SK-N-SH (cell line): ENCODE results near the gene PDS5B. TPM values are rescaled to one million over a fixed set of nuclear protein-coding genes. Genes with fewer than 3 reads are reported as not detected.

Experiments used
- CTCF ChIA-PET: fragments of 300-600, 350-600 bp; formaldehyde crosslinking; extraction: SDS; loops from one replicate; lab custom pipeline; 2021; lab: Yijun Ruan, JAX
- POLR2A ChIA-PET: fragments of 350-600 bp; sonication (Branson Sonifier 250); formaldehyde crosslinking; extraction: SDS; loops from one replicate; lab custom pipeline; 2020; ENCODE audit warnings: antibody characterized with exemption, inconsistent platforms; lab: Yijun Ruan, JAX
- DNase-seq: peaks from one replicate; pipeline ENCODE4 v3.0.0; 2012
- H2AFZ ChIP-seq: fragments of 200-600 bp; sonication (generic); 2 replicates; pipeline ENCODE4 v1.8.1; 2016; ENCODE audit warnings: antibody characterized with exemption, mild to moderate bottlenecking, low read depth
- H3F3A ChIP-seq: fragments of 200-600 bp; sonication (generic); replicated peaks from 2 replicates; pipeline ENCODE3; 2016; ENCODE audit warnings: antibody characterized with exemption, mild to moderate bottlenecking; ENCODE audit not compliant: insufficient read depth
- H3K27ac ChIP-seq, 2 experiments: fragments of 200-500 bp in 1 of 2; fragments of 200-600 bp in 1 of 2; sonication (Bioruptor generic) in 1 of 2; sonication (generic), shearing (Covaris generic) in 1 of 2; 2 replicates each; pipeline versions ENCODE4 v1.5.1 to v1.6.1; 2014 to 2016; ENCODE audit warnings: low read depth in 2 of 2, inconsistent platforms in 1 of 2, low read length in 1 of 2, mild to moderate bottlenecking in 1 of 2, mixed read lengths in 1 of 2
- H3K27me3 ChIP-seq: fragments of 200-600 bp; sonication (generic), shearing (Covaris generic); 2 replicates; pipeline ENCODE4 v1.6.1; 2016; ENCODE audit warnings: mixed run types; ENCODE audit not compliant: insufficient read depth
- H3K36me3 ChIP-seq, 2 experiments: fragments of 200-500 bp in 1 of 2; fragments of 200-600 bp in 1 of 2; sonication (Bioruptor generic) in 1 of 2; sonication (generic) in 1 of 2; replicated peaks in 1 of 2; 2 replicates each; pipeline versions ENCODE3 to v1.5.1; 2014 to 2016; ENCODE audit warnings: low read length in 1 of 2, mild to moderate bottlenecking in 1 of 2; ENCODE audit not compliant: insufficient read depth in 2 of 2, control insufficient read depth in 1 of 2
- H3K4me1 ChIP-seq, 2 experiments: fragments of 200-500 bp in 1 of 2; fragments of 200-600 bp in 1 of 2; sonication (Bioruptor generic) in 1 of 2; sonication (generic), shearing (Covaris generic) in 1 of 2; 2 replicates each; pipeline versions ENCODE4 v1.5.1 to v1.6.1; 2014 to 2016; ENCODE audit warnings: low read depth in 1 of 2, low read length in 1 of 2, mixed run types in 1 of 2; ENCODE audit not compliant: insufficient read depth in 2 of 2, control insufficient read depth in 1 of 2
- H3K4me2 ChIP-seq: fragments of 200-600 bp; sonication (generic), shearing (Covaris generic); 2 replicates; pipeline ENCODE4 v1.6.1; 2017; ENCODE audit warnings: mixed run types
- H3K4me3 ChIP-seq, 2 experiments: fragments of 200-500 bp in 1 of 2; fragments of 200-600 bp in 1 of 2; sonication (Bioruptor generic) in 1 of 2; sonication (generic), shearing (Covaris generic) in 1 of 2; 2 replicates each; pipeline versions ENCODE4 v1.5.1 to v1.8.1; 2014 to 2016; ENCODE audit warnings: low read depth in 2 of 2, inconsistent platforms in 1 of 2, low read length in 1 of 2, mild to moderate bottlenecking in 1 of 2, mixed read lengths in 1 of 2, moderate library complexity in 1 of 2
- H3K79me2 ChIP-seq: fragments of 200-600 bp; sonication (generic); 2 replicates; pipeline ENCODE4 v1.8.1; 2017; ENCODE audit warnings: mild to moderate bottlenecking; ENCODE audit not compliant: insufficient read depth
- H3K9ac ChIP-seq: fragments of 200-600 bp; sonication (generic); 2 replicates; pipeline ENCODE4 v1.6.1; 2017; ENCODE audit warnings: mixed run types
- H3K9me2 ChIP-seq: fragments of 200-600 bp; sonication (generic); 2 replicates; pipeline ENCODE4 v1.6.1; 2017; ENCODE audit warnings: mixed run types
- H3K9me3 ChIP-seq: fragments of 200-600 bp; sonication (generic); 2 replicates; pipeline ENCODE4 v1.6.1; 2017; ENCODE audit warnings: mixed run types, mild to moderate bottlenecking, moderate library complexity
- H4K20me1 ChIP-seq: fragments of 200-600 bp; sonication (generic); 2 replicates; pipeline ENCODE4 v1.6.1; 2017; ENCODE audit warnings: mild to moderate bottlenecking, mixed run types; ENCODE audit not compliant: insufficient read depth
- ELF1 ChIP-seq: IDR thresholded peaks from 2 replicates; pipeline ENCODE4 v1.4.0; 2012
- EZH2phosphoT487 ChIP-seq: fragments of 200-600 bp; sonication (generic); IDR thresholded peaks from 2 replicates; pipeline ENCODE4 v1.6.1; 2017; ENCODE audit warnings: low read depth, mixed run types, mild to moderate bottlenecking, antibody characterized with exemption, moderate library complexity, borderline replicate concordance
- FOXJ3 ChIP-seq: sonication (generic); formaldehyde crosslinking; IDR thresholded peaks from 2 replicates; pipeline ENCODE4 v1.5.1; 2020; ENCODE audit warnings: mild to moderate bottlenecking, missing genetic modification reagents
- FOXM1 ChIP-seq: IDR thresholded peaks from 2 replicates; pipeline ENCODE4 v1.4.0; 2012; ENCODE audit warnings: low read depth, mild to moderate bottlenecking
- GABPA ChIP-seq: IDR thresholded peaks from 2 replicates; pipeline ENCODE4 v1.4.0; 2012; ENCODE audit warnings: low read depth, mild to moderate bottlenecking
- GATA2 ChIP-seq: sonication (generic); formaldehyde crosslinking; IDR thresholded peaks from 2 replicates; pipeline ENCODE4 v1.5.0; 2020; ENCODE audit warnings: mild to moderate bottlenecking, missing genetic modification reagents
- MEF2A ChIP-seq: IDR thresholded peaks from 2 replicates; pipeline ENCODE4 v1.4.0; 2012; ENCODE audit warnings: low read depth, borderline replicate concordance
- NFIC ChIP-seq: IDR thresholded peaks from 2 replicates; pipeline ENCODE4 v1.4.0; 2012; ENCODE audit warnings: borderline replicate concordance
- NRF1 ChIP-seq: IDR thresholded peaks from 2 replicates; pipeline ENCODE4 v1.6.1; 2012; ENCODE audit warnings: low read depth, mild to moderate bottlenecking, low read length
- PBX3 ChIP-seq: IDR thresholded peaks from 2 replicates; pipeline ENCODE4; 2012
- POLR2AphosphoS5 ChIP-seq: IDR thresholded peaks from 2 replicates; pipeline ENCODE4 v1.6.1; 2012; ENCODE audit warnings: low read depth, low read length
- RFX5 ChIP-seq: IDR thresholded peaks from 2 replicates; pipeline ENCODE4 v1.6.1; 2012; ENCODE audit warnings: mild to moderate bottlenecking, improper control_type of control experiment, low read length
- SIN3A ChIP-seq: IDR thresholded peaks from 2 replicates; pipeline ENCODE4 v1.6.1; 2012; ENCODE audit warnings: low read depth, mild to moderate bottlenecking, low read length, moderate library complexity, borderline replicate concordance
- SMC3 ChIP-seq: IDR thresholded peaks from 2 replicates; pipeline ENCODE4 v1.6.1; 2012; ENCODE audit warnings: low read depth, low read length, improper control_type of control experiment
- TEAD4 ChIP-seq: IDR thresholded peaks from 2 replicates; pipeline ENCODE4 v1.4.0; 2012; ENCODE audit warnings: mild to moderate bottlenecking, borderline replicate concordance; ENCODE audit not compliant: insufficient read depth
- USF1 ChIP-seq: IDR thresholded peaks from 2 replicates; pipeline ENCODE4 v1.4.0; 2012; ENCODE audit warnings: low read depth, borderline replicate concordance
- YY1 ChIP-seq: IDR thresholded peaks from 2 replicates; pipeline ENCODE4 v1.4.0; 2012; ENCODE audit warnings: low read depth, mild to moderate bottlenecking
- ZBTB33 ChIP-seq: IDR thresholded peaks from 2 replicates; pipeline ENCODE4 v1.4.0; 2012; ENCODE audit warnings: low read depth, borderline replicate concordance
- WGBS: methylation state at CpG from one replicate; pipeline ENCODE4 v1.1.6; 2017; ENCODE audit warnings: low lambda C conversion rate; 5-methylcytosine and 5-hydroxymethylcytosine counted together
- polyA plus RNA-seq, 3 experiments: library from polyadenylated mRNA; depleted of rRNA; stranded (reverse); fragments of >200 nt; gene quantifications; 2 replicates each; pipeline ENCODE4 v1.2.3, GENCODE V29; 2012
- TF ChIP-seq, protein P1 (sequence below): fragments of 200-600 bp; sonication (generic); IDR thresholded peaks from 2 replicates; pipeline ENCODE4 v1.6.1; 2017; ENCODE audit warnings: antibody characterized with exemption, mild to moderate bottlenecking, moderate library complexity

The PDS5B gene
- polyA plus RNA-seq, 1 of the 3 experiments (the other 2 are of a cell fraction): 3.8 TPM

DNA sequence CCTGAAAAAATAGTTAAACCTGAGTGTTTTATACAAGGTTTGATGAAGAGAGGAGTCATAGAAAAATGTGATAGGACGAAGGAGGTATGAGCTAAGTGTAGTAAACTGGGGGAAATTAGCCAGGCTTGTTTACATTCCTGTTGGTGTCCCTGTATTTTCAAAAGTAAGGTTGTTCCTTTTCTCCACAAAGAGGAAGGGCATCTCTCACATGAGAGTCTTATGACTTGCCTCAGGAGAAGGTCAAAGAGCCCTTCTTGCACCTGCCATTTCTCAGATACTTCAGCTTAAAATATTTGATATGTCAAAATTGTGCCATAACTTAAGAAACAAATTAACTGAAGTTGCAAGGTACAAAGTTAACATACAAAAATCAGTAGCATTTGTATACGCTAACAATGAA, 44.0 kb upstream of the PDS5B start (continued):
- no peak for TF ChIP-seq PBX3
- no peak for TF ChIP-seq SMC3
- no peak for TF ChIP-seq POLR2AphosphoS5
- TF ChIP-seq RFX5: no peak

- TF ChIP-seq EZH2phosphoT487: no peak
- no peak for TF ChIP-seq ZBTB33
- TF ChIP-seq TEAD4: no peak
- TF ChIP-seq GATA2 (CRISPR knock-in tag): no peak
- TF ChIP-seq, protein P1, sequence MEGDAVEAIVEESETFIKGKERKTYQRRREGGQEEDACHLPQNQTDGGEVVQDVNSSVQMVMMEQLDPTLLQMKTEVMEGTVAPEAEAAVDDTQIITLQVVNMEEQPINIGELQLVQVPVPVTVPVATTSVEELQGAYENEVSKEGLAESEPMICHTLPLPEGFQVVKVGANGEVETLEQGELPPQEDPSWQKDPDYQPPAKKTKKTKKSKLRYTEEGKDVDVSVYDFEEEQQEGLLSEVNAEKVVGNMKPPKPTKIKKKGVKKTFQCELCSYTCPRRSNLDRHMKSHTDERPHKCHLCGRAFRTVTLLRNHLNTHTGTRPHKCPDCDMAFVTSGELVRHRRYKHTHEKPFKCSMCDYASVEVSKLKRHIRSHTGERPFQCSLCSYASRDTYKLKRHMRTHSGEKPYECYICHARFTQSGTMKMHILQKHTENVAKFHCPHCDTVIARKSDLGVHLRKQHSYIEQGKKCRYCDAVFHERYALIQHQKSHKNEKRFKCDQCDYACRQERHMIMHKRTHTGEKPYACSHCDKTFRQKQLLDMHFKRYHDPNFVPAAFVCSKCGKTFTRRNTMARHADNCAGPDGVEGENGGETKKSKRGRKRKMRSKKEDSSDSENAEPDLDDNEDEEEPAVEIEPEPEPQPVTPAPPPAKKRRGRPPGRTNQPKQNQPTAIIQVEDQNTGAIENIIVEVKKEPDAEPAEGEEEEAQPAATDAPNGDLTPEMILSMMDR: no peak
- no peak for TF ChIP-seq ELF1
- TF ChIP-seq NRF1: no peak
- no peak for TF ChIP-seq FOXM1
- TF ChIP-seq YY1: no peak
- TF ChIP-seq USF1: no peak
- no peak for TF ChIP-seq SIN3A
- TF ChIP-seq POLR2AphosphoS5: no peak
- no peak for TF ChIP-seq RFX5
- TF ChIP-seq GABPA: no peak
- TF ChIP-seq FOXJ3 (CRISPR knock-in tag): no peak
- TF ChIP-seq NFIC: no peak
- no peak for TF ChIP-seq MEF2A
- no peaks in the 10 kb centered on the region for H3K9me3 ChIP-seq
- ChIA-PET CTCF (interaction anchor here (0.6 to 2.1 kb wide), 2 partner anchors 15 to 36 kb away, joined by 3 to 5 read pairs; no protein-coding TSS in a partner anchor), POLR2A (no interaction called here)
- H3K4me1 ChIP-seq: no peaks in the 10 kb centered on the region
- H3K9me2 ChIP-seq: no peaks in the 10 kb centered on the region
- DNase-seq: no peak
- no peaks in the 10 kb centered on the region for H3K36me3 ChIP-seq
- H3K4me2 ChIP-seq: no peak overlapping the region
- 77% methylated on average over 2 of the region's 2 CpGs for WGBS
- no peaks in the 10 kb centered on the region for H4K20me1 ChIP-seq
- no peaks in the 10 kb centered on the region for H3F3A ChIP-seq
- no peaks in the 10 kb centered on the region for H3K79me2 ChIP-seq
- H3K27ac ChIP-seq: no peak overlapping the region
- no peak overlapping the region for H3K9ac ChIP-seq
- H3K4me3 ChIP-seq: no peak overlapping the region
- no peak overlapping the region for H2AFZ ChIP-seq
- no peaks in the 10 kb centered on the region for H3K27me3 ChIP-seq
These were observed 41.2 kb upstream of the PDS5B start for GRCh38 chr13:32545083-32545482.
